ENCODE results near the gene TEX29. TPM values are rescaled to one million over a fixed set of nuclear protein-coding genes. Genes with fewer than 3 reads are reported as not detected.

The TEX29 gene
- total RNA-seq, 6 donors from 2014 or later = 0.37 to 1.2 (median 0.63) TPM; not detected in 3

DNA sequence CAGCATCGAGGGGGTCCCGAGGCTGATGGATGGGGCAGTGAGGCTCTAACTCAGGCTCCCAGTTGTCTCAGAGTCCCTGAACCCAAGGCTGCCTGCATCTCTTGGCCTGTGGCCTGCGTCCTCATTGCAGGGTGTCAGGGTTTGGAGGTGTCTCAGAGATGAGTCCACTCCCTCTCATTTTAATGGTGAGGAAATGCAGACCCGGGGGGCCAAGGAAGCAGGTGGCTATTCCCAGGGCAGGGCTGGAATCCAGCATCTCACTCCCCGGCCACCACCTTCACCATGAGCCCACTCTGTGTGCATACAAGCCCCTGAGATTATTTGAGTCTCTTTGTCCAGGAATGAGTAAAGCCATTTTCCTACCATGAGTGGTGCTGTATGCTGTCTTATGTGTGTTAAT, 21.4 kb downstream of the TEX29 start:
- Histone ChIP-seq H3K36me3 (no peaks in the 10 kb centered on the region), H3K27ac (no peak overlapping the region), H3K4me3 (no peak overlapping the region), H3K4me1 (no peaks in the 10 kb centered on the region), H3K9me3 (no peaks in the 10 kb centered on the region), H3K27me3 (no peaks in the 10 kb centered on the region)
- no peak for TF ChIP-seq EP300 (IDR thresholded peaks at IDR 0.05)
- TF ChIP-seq, protein P1, sequence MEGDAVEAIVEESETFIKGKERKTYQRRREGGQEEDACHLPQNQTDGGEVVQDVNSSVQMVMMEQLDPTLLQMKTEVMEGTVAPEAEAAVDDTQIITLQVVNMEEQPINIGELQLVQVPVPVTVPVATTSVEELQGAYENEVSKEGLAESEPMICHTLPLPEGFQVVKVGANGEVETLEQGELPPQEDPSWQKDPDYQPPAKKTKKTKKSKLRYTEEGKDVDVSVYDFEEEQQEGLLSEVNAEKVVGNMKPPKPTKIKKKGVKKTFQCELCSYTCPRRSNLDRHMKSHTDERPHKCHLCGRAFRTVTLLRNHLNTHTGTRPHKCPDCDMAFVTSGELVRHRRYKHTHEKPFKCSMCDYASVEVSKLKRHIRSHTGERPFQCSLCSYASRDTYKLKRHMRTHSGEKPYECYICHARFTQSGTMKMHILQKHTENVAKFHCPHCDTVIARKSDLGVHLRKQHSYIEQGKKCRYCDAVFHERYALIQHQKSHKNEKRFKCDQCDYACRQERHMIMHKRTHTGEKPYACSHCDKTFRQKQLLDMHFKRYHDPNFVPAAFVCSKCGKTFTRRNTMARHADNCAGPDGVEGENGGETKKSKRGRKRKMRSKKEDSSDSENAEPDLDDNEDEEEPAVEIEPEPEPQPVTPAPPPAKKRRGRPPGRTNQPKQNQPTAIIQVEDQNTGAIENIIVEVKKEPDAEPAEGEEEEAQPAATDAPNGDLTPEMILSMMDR (IDR thresholded peaks at IDR 0.05) = no peak
- 84 to 90% methylated on average over 3 to 5 of the region's 5 CpGs for WGBS, 2 donors
- ATAC-seq (ENCODE audit: low FRiP score in 2 of 2) (no peak), DNase-seq (no peak)

GRCh38 chr13:111342721-111343120, 22.3 kb downstream of the TEX29 start:
- ATAC-seq (ENCODE audit: low FRiP score in 2 of 2) (no peak), DNase-seq (no peak)
- no peaks in the 10 kb centered on the region for H3K36me3 ChIP-seq
- no peaks in the 10 kb centered on the region for H3K4me1 ChIP-seq
- H3K27ac ChIP-seq = no peak overlapping the region
- 95% methylated on average over 9 of the region's 9 CpGs for WGBS, 2 donors
- H3K4me3 ChIP-seq = no peak overlapping the region
- TF ChIP-seq, protein P1 (IDR thresholded peaks at IDR 0.05) = no peak
- TF ChIP-seq POLR2A (IDR thresholded peaks at IDR 0.05) (no peak), EP300 (IDR thresholded peaks at IDR 0.05) (no peak), POLR2AphosphoS5 (IDR thresholded peaks at IDR 0.05) (no peak)
- no peaks in the 10 kb centered on the region for H3K9me3 ChIP-seq
- H3K27me3 ChIP-seq = no peaks in the 10 kb centered on the region

GRCh38 chr13:111343186-111343805, 22.9 kb downstream of the TEX29 start:
- Histone ChIP-seq H3K4me1 (no peaks in the 10 kb centered on the region), H3K27ac (no peak overlapping the region), H3K27me3 (no peaks in the 10 kb centered on the region), H3K4me3 (no peak overlapping the region), H3K36me3 (no peaks in the 10 kb centered on the region), H3K9me3 (no peaks in the 10 kb centered on the region)
- DNase-seq (peak in 1 of 2 donors; percentile 31), ATAC-seq (ENCODE audit: low FRiP score in 2 of 2) (no peak)
- TF ChIP-seq, protein P1 (IDR thresholded peaks at IDR 0.05) = no peak
- TF ChIP-seq POLR2AphosphoS5 (IDR thresholded peaks at IDR 0.05) = no peak
- no peak for TF ChIP-seq POLR2A (IDR thresholded peaks at IDR 0.05)
- no peak for TF ChIP-seq EP300 (IDR thresholded peaks at IDR 0.05)
- WGBS, 2 donors = 78 to 80% methylated on average over 6 to 11 of the region's 11 CpGs

DNA sequence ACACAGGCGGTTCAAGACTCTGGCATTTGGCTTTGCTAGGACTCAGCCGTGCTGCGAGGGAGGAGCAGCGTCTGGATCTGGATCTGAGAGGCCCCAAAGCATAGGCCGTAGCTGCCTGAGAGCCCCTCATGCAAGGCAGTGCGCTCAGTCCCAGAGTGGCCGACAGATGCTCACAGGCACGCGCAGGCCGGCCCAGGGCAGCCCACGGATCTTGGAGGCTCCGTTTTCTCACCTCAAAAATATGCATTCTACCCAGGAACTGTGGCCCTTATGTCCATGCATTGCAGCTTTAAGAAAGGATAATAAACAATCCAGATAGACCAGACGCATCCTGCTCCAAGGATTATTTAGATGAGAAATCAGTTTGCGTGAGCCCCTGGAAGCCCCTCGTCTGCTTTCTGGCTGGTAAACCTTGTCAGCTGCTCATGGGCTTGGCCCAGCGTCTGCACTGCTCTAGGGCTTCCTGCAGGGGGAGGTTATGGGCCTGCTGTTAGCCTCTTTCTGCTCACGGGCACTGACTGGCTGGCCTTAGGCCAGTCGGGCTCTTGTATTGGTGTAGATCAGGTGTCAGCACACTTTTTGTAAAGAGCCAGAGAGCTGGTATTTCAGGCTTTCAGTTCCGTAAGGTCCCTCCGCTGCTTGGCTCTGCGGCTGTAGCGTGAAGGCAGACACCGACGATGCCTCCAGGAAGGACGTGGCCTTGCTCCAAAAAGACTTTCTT, 24.2 kb downstream of the TEX29 start:
- TF ChIP-seq EP300 (IDR thresholded peaks at IDR 0.05) = no peak
- TF ChIP-seq, protein P1 (IDR thresholded peaks at IDR 0.05) = peak in 4 of 6 experiments; percentile 43 to 67 (median 54)
- ATAC-seq (ENCODE audit: low FRiP score in 2 of 2) = peak; percentile 53 to 93

More for the DNA sequence above, 24.2 kb downstream of the TEX29 start:
- peak; percentile 57 to 91 for DNase-seq
- Histone ChIP-seq H3K4me1 (no peaks in the 10 kb centered on the region), H3K27me3 (no peaks in the 10 kb centered on the region), H3K4me3 (no peak overlapping the region), H3K9me3 (no peaks in the 10 kb centered on the region), H3K27ac (no peak overlapping the region), H3K36me3 (no peaks in the 10 kb centered on the region)
- 69 to 73% methylated on average over 15 to 25 of the region's 25 CpGs for WGBS, 2 donors

Data from upper lobe of left lung (tissue), 6 donors.